NCI-H524 (cell line): ENCODE measurements around the gene MYF6.

Source experiments
- DNase-seq, 2 experiments: peaks; one replicate each; lab custom pipeline; 2025; lab: John Stamatoyannopoulos, UW

MYF6 gene

DNA sequence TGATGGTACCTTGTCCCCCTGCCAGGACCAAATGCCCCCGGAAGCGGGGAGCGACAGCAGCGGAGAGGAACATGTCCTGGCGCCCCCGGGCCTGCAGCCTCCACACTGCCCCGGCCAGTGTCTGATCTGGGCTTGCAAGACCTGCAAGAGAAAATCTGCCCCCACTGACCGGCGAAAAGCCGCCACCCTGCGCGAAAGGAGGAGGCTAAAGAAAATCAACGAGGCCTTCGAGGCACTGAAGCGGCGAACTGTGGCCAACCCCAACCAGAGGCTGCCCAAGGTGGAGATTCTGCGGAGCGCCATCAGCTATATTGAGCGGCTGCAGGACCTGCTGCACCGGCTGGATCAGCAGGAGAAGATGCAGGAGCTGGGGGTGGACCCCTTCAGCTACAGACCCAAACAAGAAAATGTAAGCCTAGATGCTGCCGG is 410 bp downstream of the MYF6 start:
- no peak for DNase-seq

DNA sequence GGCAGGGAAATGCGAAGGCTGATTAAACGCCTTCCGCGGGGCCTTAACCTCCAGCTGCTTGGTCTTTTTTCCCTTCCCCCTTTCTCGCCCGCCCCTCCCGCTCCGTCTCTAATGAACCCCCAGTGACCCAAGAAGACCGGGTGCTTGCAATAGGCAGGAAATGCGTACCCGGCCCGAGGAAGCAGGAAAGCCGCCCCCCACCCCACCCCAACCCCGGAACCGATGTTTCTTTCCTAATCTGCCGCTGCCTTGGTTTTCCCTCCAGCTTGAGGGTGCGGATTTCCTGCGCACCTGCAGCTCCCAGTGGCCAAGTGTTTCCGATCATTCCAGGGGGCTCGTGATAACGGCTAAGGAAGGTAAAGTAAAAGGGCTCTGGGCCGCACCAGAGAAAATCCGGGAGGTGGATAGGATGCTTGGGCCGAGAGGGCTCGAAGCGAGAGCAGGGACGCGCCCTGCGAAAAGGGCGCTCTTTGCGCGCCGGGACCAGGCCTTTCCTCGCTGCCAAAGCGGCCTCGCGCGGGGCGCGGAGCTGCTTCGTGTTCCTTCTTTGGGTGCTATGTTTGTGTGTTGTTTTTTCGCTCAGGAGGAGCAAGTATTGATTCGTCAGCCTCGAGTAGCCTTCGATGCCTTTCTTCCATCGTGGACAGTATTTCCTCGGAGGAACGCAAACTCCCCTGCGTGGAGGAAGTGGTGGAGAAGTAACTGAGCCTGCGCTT is 983 bp downstream of the MYF6 start:
- DNase-seq, result no peak

GRCh38 chr12:80708975-80709328 is 1.5 kb downstream of the MYF6 start:
- DNase-seq, result no peak

DNA sequence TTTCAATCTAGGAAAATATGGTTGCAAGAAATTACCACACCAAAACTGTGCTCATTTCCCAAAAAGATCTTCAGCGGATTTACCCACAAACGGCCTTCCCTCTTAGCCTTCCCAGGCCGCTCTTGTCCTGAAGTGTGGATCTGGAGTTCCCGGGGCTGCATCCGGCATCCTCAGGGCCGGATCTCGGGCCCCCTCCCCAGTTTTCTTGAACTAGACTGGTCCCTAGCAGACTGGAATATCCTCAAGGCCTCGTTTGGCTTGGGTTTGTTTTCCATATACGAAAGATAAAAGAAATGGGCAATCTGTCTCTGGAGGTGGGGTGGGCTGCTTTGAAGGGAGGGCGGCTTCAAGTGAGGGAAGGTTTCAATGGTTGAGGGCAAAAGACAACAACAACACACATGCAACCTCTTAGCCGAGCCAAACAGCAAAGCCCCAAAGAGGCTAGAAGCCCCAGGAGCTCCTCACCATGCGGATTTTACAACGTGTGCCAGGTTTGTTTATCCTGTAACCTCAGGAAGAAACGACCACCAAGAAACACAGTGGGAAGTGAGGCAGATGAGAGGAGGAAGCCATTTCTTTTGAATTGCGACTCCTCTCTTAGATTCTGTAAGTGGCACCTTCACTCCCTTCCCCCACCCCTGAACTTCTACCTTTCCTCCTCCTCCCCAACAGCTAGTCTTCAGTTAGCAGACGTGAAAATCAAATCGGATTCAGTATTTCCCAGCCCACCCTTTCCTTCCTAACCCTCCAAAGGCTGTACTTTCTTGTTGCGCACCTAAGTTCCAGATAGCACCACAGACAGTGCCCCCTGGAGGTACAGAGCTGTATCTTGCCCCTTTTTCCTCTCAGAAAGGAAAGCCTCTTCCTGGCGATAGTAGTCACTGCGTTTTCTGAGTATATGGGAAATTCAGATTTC is 2.6 kb downstream of the MYF6 start:
- no peak for DNase-seq

DNA sequence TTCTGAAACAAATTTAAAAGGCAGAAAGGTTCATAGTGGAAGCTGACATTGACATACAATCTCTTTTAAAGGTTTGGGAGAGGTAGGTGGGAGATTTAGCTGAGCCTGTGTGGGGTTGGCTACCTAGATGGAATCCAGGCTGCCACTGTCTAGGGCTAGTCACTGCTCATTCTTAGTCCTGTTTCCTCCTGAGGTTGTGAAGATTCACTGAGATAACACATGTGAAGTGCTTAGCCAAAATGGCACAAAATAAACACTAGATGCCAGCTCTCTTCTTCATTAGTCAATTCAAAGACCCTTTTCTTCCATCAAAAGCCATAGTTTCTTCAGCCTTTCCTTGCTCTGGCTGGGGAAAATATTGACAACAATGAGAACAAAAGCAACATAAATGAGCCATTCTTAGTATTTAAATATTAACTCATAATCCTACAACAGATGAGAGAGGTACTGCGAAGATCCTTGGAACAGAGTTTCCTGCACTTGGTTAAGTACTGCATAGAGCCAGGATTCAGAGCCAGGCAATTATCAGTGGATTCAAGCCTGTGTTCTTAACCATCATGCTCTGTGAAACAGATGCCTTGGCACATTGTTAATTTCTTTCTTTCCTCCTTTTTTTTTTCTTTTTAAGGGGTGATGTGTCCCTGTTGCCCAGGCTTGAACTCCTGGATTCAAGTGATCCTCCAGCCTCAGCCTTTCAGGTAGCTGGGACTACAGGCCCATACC is 3.5 kb downstream of the MYF6 start:
- DNase-seq, result no peak

DNA sequence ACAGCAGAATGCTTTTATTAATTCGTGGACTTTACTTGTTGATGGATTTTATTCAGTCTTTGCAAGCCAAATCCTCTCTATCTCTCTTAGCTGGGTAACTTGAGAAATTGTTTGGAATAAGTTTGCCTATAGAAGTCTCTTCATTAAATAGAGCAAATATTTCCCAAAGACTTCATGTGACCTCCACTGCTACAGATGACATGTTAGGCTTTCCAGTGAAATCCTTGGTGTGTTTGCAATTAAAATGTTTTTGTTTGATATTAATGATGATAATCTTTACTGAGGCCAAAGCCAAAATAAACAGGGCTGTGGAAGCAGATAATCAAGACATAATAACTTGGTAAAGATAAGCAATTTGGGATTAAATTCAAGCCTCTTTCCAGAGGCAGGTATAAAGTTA is 4.4 kb downstream of the MYF6 start:
- DNase-seq, result no peak

DNA sequence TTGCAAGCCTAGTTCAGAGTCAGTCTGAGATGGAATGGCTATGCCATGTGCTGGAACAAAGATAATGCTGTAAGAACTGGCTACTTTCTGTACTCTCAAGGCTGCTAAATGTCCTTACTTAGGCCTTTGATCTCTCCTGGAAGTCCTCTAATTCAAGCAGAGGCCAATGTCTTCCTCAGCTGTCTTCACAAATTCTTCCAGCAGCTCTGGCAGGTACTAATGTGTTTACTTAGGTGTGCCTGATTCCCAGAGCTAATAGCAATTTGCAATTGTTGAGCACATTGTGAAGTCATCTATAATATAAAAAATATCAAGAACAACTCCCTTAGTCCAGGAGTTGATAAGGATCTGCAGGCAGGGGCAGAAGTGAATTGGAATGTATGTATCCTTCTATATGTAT is 5.4 kb downstream of the MYF6 start:
- no peak for DNase-seq

- no peak for DNase-seq
Observed at GRCh38 chr12:80713419-80713818, 6.0 kb downstream of the MYF6 start.

- DNase-seq, result no peak
Observed at GRCh38 chr12:80714055-80714454, 6.6 kb downstream of the MYF6 start.

DNA sequence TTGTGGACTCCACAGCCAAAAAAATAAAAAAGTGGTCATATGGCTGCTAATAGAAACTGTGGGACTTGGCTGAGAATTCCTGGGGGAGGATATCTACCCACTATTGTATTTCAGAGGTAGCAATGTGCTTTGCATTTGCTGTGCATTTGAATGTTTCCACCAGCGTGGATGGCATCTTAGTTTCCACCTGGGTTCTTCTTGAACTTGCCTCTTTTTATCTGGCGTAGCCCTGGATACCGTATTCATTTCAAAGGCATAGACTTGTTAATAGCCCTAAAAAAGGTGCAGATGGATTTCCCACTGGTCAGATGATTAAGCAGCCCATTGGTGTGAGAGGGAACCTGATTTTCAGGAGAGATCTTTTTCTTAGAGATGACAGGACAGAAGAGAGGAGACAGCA is 7.4 kb downstream of the MYF6 start:
- no peak for DNase-seq

DNA sequence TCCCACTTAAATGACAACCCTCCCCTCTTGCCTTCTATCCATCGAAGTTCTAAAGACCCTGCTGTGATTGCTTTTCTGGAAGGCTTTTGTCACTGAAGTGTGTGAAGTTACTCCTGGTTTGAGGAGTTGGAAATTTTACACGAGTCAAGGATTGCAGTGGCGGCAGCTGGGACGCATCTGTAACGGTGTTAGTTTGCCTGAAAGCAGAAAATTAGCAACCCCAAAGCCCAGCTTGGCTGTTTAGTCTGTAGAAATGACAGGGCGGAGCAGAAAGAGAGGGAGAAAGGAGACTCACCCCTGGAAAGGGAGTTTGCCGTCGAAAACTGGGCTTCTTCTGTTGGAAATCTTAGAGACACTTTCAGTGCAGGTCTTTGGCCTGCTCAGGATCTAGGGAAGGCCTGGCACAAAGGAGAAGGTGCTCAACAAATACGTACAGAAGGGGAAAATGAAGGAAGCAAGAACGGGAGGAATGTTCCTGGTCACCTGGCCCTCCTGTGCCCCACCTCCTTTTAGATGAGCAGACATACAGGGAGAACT is 8.3 kb downstream of the MYF6 start:
- DNase-seq, result no peak

- DNase-seq, result no peak
Observed at GRCh38 chr12:80716696-80717469, 9.4 kb downstream of the MYF6 start, which contains the start of gene MYF5. Gene MYF5, plus strand, starts transcription at chr12:80716912. Its CDS starts 152 bp downstream, at chr12:80717064.

DNA sequence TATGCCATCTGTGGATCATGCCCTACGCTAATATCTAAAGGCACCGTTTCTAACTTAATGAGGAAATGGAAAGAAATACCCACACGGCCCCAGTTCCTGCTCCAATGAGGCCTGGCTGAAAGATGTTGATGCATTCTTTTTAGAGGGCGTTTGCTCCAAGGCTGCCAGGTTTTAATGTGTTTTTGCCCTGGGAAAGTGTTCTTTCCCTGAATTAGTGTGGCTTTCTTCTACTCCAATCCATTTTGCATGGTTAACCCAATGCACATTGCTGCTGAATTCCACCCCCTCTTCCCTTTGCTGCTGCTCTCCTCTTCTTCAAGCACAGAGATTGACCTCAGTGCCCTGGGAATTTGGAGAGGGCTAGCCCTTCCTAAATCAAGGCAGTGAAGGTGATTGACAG is 10.4 kb downstream of the MYF6 start:
- DNase-seq, result no peak

- no peak for DNase-seq
Observed at GRCh38 chr12:80720516-80720915, 13.1 kb downstream of the MYF6 start.

- no peak for DNase-seq
Observed at GRCh38 chr12:80721326-80721725, 13.9 kb downstream of the MYF6 start.

- peak in 1 of 2 experiments; percentile 55 for DNase-seq
Observed at GRCh38 chr12:80745851-80746505, 38.5 kb downstream of the MYF6 start.

GRCh38 chr12:80747800-80748199 is 40.4 kb downstream of the MYF6 start:
- DNase-seq, result no peak

GRCh38 chr12:80749456-80749855 is 42.0 kb downstream of the MYF6 start:
- no peak for DNase-seq

GRCh38 chr12:80752464-80752863 is 45.0 kb downstream of the MYF6 start:
- DNase-seq, result no peak

GRCh38 chr12:80754274-80754673 is 46.8 kb downstream of the MYF6 start:
- DNase-seq, result no peak

DNA sequence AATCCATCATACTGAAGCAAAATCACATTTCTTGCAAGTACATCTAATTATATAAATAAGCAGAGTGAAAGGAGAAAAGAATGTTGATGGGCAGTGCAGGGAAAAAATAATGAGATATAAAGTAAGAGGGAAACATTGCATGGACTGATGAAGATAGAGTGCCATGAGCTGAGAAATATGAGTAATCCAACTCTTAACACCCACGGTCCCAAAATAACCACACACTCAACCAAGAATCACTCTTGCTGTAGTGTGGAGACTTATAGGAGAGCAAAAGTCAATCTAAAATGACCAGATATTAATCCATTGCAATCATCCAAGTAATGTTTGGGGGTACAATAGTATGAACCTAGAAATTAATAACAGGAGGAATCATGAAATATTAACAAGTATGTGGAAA is 49.4 kb downstream of the MYF6 start:
- DNase-seq, result no peak
